ENCODE results near the gene GULP1.
"Not testable (repeated sequence)": the region's sequence is repeated elsewhere in the genome, so short reads cannot be mapped to it uniquely, and the experiment has no call there.

Gene GULP1

DNA sequence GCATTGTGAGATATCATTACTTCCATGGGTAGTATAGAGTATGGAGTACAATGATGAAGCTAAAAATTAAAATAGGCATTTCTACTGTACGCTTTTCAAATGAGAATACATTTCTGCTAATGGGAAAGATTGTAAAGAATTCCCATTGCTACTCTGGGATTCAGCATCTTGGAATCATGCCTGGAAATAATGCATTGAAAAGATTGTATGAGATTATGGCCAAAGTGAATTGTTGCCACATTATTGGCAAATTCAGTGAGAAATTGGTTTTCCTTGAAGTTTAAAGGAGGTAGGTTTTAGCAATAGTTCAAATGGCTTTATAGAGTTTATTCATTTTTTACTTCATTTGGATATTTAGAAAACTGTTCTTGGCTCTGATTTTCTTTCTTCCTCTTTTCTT, 157.9 kb downstream of the GULP1 start:
- DNase-seq (ENCODE audit: low read depth), result no peak
- no peak overlapping the region for H3K4me3 ChIP-seq (ENCODE audit: control insufficient read depth, low read depth, low read length)
- TF ChIP-seq, protein P1, sequence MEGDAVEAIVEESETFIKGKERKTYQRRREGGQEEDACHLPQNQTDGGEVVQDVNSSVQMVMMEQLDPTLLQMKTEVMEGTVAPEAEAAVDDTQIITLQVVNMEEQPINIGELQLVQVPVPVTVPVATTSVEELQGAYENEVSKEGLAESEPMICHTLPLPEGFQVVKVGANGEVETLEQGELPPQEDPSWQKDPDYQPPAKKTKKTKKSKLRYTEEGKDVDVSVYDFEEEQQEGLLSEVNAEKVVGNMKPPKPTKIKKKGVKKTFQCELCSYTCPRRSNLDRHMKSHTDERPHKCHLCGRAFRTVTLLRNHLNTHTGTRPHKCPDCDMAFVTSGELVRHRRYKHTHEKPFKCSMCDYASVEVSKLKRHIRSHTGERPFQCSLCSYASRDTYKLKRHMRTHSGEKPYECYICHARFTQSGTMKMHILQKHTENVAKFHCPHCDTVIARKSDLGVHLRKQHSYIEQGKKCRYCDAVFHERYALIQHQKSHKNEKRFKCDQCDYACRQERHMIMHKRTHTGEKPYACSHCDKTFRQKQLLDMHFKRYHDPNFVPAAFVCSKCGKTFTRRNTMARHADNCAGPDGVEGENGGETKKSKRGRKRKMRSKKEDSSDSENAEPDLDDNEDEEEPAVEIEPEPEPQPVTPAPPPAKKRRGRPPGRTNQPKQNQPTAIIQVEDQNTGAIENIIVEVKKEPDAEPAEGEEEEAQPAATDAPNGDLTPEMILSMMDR (IDR thresholded peaks at IDR 0.05; ENCODE audit: control insufficient read depth, insufficient read depth, low read depth, low read length, missing control alignments), result no peak

DNA sequence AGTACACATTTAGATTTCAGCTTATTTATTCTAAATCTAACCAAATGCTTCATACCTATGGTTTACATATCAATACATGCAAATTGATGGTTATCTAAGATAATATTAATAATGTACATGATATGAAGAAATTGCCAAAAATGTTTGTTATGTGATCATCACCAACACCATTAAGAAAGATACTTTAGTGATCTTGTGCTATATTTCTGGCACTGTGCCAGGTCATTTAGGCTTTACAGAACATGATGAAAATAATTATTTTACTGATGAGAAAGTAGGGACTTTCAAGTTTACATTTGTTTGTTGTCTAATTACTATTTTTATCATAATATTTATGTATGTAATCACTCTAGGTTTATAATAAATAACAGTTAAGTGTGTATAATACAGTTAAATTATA, 158.3 kb downstream of the GULP1 start:
- TF ChIP-seq, protein P1 (IDR thresholded peaks at IDR 0.05; ENCODE audit: control insufficient read depth, insufficient read depth, low read depth, low read length, missing control alignments), result no peak
- no peak for DNase-seq (ENCODE audit: low read depth)

DNA sequence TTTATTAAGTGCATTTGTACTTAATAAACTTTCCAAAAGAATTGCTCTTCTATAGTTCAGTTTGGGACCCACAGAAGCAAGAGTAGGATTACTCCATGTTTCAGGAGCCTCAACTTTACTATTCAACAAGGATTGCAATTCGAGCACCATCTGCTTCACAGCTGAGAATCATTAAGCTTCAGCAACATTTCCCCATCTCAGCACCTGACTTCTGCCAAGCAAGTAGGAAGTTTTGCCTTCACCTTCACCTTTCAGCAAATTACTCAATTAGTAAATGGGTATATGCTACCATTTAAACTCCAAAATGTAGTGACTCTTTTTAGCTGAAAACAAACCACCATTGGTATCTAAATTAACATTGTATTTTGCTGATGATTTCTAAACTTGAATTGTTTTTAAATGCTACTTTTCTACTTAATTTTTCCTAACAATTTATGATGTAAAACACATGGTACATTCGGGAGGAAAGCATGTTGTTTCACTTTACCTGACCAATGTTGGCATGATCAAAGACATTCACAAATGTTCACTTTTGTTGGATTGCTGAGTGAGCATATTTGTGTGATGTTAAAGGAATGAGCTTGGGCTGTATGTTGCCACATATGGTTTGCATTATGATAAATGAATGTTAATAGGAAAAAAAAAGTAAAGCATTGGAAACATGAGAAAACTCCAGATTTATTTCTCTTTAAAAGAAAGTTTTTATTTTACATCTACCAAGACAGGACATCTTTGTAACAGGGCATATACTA, 159.2 kb downstream of the GULP1 start:
- H3K4me3 ChIP-seq (ENCODE audit: control insufficient read depth, low read depth, low read length), result no peak overlapping the region
- DNase-seq (ENCODE audit: low read depth), result peak; percentile 11
- TF ChIP-seq, protein P1 (IDR thresholded peaks at IDR 0.05; ENCODE audit: control insufficient read depth, insufficient read depth, low read depth, low read length, missing control alignments), result no peak

More for the DNA sequence above, 158.3 kb downstream of the GULP1 start:
- no peak overlapping the region for H3K4me3 ChIP-seq (ENCODE audit: control insufficient read depth, low read depth, low read length)

DNA sequence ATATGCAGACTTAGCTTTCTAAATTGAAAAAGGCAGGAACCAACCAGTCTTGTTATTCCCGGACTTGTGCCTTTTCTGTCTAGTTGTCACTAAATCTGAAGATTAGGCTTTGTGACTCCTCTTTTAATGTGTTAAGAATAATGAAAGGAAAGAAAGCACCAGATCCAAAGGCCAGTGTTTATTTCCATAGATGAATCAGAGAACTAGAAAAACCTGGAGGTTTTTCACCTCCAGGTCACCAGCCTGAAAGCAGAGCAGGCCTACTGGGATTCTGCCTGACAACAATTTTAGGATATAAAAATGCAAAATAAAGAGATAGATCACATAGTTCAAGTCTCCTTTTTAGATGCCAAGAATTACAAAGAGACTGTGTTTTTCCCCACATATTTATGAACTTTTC, 160.4 kb downstream of the GULP1 start:
- DNase-seq (ENCODE audit: low read depth), result no peak
- TF ChIP-seq, protein P1 (IDR thresholded peaks at IDR 0.05; ENCODE audit: control insufficient read depth, insufficient read depth, low read depth, low read length, missing control alignments), result no peak
- no peak overlapping the region for H3K4me3 ChIP-seq (ENCODE audit: control insufficient read depth, low read depth, low read length)

DNA sequence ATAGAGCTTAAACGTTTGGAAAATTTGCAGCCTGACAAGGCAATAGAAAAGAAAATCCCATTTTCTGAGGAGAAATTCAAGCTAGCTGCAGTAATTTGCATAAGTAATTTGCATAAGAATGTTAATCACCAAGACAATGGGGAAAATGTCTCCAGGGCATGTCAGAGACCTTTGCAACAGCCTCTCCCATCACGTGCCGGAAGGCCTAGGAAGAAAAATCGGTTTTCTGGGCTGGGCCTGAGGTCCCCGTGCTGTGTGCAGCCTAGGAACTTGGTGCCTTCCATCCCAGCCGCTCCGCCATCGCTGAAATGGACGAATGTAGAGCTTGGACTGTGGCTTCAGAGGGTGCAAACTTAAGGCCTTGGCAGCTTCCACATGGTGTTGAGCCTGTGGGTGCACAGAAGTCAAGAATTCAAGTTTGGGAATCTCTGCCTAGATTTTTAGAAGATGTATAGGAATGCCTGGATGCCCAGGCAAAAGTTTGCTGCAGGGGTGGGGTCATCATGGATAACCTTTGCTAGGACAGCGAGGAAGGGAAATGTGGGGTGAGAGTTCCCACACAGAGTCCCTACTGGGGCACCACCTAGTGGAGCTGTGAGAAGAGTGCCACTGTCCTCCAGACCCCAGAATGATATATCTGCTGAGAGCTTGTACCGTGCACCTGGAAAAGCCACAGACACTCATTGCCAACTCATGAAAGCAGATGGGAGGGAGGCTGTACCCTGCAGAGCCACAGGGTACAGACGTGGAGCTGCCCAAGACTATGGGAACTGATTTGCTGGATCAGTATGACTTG, 164.6 kb downstream of the GULP1 start:
- no peak for DNase-seq (ENCODE audit: low read depth)
- TF ChIP-seq, protein P1 (IDR thresholded peaks at IDR 0.05; ENCODE audit: control insufficient read depth, insufficient read depth, low read depth, low read length, missing control alignments), result peak; percentile 19

DNA sequence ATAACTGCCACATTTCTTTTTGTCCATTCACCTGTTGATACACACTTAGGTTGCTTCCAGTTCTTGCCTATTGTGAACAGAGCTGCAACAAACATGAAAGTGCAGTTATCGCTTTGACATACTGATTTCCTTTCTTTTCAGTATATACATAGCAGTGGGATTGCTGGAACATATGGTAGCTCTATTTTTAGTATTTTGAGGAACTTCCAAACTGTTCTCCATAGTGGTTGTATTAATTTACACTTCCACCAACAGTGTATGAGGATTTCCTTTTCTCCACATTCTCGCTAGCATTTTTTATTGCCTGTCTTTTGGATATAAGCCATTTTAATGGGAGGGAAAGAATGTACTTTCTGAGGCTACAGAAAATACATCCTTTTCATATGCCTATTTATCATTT, 167.4 kb downstream of the GULP1 start:
- no peak for DNase-seq (ENCODE audit: low read depth)
- TF ChIP-seq, protein P1 (IDR thresholded peaks at IDR 0.05; ENCODE audit: control insufficient read depth, insufficient read depth, low read depth, low read length, missing control alignments), result no peak
- H3K4me3 ChIP-seq (ENCODE audit: control insufficient read depth, low read depth, low read length), result no peak overlapping the region

More for the DNA sequence above, 164.6 kb downstream of the GULP1 start:
- no peak overlapping the region for H3K4me3 ChIP-seq (ENCODE audit: control insufficient read depth, low read depth, low read length)

DNA sequence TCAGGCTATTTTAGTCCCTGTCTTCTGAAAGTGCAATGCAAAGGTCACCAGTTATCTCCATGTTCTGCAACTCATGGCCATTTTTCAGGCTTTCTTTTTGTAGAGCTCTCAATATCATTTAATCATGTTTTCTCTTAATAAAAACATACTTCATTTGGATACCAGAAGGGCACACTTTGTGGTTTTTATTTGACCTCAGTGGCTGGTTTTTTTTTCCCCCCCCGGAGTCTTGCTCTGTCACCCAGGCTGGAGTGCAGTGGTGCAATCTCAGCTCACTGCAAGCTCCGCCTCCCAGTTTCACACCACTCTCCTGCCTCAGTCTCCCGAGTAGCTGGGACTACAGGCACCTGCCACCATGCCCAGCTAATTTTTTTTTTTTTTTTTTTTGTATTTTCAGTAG, 174.4 kb downstream of the GULP1 start:
- H3K4me3 ChIP-seq (ENCODE audit: control insufficient read depth, low read depth, low read length); DNase-seq (ENCODE audit: low read depth): not testable (repeated sequence)
